ENCODE results near the gene CORO2B.
A peak's percentile ranks its signal among the peaks of the same experiment; 100 is the strongest.
"Not testable (repeated sequence)": the region's sequence is repeated elsewhere in the genome, so short reads cannot be mapped to it uniquely, and the experiment has no call there.

CORO2B gene

DNA sequence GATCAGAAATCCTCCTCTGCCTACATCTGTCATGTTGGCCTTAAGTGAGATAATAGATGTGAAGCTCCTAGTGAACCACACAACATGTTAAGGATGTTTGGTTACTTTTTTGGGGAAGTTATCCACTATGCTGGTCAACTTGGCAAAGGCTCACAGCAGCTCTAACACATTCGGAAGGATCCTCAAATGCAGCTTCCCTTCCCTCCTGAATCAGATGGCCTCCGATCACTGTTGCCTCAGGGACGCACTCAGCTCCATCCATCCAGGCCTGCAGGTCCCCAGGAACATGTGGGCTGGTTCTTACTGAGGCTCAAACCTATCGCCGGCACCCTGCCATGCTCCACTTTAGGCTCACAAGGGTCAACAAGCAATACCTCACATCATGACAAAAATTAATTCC lies 67.9 kb downstream of the CORO2B start:
- no peak for DNase-seq (ENCODE audit: low spot score)

DNA sequence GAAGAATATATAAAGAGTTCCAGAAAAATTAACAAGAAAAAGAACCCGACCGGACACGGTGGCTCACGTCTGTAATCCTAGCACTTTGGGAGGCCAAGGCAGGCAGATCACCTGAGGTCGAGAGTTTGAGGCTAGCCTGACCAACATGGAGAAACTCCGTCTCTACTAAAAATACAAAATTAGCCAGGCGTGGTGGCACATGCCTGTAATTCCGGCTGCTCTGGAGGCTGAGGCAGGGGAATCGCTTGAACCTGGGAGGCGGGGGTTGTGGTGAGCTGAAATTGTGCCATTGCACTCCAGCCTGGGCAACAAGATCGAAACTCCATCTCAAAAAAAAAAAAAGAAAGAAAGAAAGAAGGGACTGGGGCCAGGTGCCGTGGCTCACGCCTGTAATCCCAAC lies 68.6 kb downstream of the CORO2B start:
- not testable (repeated sequence) for DNase-seq (ENCODE audit: low spot score)

DNA sequence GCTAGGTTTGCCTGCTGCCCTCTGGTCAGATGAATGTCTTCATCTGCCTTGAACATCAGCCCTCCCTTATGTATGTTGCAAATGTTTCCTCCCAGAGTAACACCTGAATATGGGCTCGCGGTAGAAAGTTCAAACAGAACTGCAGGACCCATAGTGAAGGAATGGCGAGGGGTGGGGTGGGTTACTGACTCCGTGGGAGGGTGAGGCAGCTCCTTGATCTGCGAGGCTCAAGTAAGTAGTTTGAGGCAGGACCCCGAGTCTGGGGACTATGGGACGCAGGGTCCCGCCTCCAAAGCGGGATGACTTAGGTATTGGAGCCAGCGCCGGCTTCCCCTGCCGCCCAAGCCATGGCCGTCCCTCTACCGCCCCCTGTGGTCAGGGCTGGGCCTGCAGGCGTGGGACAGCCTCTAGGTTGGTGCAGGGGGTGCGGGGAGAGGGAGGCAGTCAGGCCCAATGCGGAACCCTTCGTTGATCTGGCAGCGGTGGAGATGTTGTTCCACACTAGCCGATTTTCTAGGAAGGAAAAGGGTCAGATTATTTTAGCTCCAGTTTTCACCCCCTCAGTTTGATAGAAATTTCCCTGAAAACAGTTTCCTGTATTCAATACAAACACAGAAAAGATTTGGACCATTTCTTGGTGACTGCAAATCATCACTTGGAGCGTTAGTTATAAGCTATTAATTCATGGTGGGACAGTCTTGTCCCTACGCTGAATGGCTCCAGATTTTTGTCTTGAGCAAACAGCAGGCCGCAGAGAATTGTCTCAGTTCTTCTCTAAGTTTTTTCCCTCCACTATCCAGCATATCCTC lies 72.3 kb downstream of the CORO2B start:
- DNase-seq (ENCODE audit: low spot score), result no peak

DNA sequence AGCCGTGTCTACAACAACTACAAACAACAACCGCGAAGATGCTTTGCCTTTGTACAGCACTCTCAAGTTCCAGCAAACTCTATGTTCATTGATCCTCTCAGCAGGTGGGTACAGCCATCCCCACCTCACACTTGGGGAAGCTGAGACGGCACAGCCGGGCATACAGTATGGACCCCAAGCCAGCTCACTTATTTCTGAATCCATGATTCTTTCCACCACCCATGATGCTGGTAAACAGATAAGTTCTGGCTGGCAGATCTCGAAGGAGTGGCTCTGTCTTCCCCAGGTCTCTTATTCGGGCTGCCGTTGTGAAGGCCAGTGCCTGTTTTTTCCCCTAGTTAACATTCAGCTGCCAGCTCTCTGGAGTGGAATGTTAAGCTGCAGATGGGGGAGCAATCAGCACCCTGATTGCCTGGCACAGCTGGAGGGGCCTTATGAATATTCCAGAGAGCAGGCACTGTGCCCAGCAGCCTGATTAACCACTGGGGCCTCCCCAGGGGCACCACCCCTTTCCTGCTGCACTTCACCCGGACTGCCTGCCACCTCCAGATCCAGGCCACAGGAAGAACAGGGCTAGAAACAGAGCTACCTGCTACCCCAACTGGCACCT lies 73.2 kb downstream of the CORO2B start:
- peak; percentile 32 for DNase-seq (ENCODE audit: low spot score)

DNA sequence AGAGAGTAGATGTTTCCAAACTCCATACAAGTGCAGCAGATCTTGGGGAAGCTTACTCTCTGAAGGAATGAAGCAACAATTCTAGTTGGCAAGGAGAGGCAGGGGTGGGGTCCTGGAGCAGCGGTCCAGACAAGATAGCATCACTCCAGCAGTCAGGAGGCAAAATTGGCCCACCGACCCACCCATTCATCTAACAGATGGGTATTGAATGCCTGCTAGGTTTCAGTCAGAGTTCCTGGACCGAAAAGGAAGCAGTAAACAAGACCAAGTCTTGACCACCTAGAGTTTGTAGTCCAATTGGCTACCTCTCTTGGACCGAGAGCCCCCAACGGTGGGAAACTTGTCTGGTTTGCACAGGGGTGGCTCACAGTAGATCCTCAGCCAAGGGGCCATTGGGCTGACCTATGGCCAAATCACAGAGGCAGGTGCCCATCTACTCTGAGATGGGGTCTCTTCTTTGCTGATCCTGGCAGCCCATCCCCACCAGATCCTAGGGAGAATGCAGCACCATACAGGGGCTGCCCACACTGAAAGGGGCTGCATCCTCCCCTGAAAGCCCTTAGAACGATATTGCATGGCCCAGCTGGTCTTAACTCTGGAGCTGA lies 74.3 kb downstream of the CORO2B start:
- no peak for DNase-seq (ENCODE audit: low spot score)

DNA sequence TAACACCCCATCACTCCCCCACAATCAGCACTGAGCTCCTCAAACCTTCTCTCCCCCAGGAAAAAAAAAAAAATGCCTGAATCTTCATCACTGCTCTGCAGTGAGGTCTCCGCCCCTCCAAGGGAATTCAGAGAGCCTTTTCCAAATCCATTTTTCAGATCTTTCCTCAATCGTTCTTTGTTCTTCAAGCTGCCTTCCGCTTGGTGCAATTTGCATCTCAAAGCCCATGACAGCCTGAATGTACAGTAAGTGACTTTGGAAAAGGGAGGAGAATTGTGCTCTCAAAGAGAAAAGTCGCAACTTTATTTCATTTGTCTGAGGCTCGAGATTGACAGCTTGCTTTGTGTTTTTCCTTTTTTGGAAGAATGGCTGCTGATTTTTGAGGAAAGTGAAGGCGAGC lies 75.0 kb downstream of the CORO2B start:
- no peak for DNase-seq (ENCODE audit: low spot score)

DNA sequence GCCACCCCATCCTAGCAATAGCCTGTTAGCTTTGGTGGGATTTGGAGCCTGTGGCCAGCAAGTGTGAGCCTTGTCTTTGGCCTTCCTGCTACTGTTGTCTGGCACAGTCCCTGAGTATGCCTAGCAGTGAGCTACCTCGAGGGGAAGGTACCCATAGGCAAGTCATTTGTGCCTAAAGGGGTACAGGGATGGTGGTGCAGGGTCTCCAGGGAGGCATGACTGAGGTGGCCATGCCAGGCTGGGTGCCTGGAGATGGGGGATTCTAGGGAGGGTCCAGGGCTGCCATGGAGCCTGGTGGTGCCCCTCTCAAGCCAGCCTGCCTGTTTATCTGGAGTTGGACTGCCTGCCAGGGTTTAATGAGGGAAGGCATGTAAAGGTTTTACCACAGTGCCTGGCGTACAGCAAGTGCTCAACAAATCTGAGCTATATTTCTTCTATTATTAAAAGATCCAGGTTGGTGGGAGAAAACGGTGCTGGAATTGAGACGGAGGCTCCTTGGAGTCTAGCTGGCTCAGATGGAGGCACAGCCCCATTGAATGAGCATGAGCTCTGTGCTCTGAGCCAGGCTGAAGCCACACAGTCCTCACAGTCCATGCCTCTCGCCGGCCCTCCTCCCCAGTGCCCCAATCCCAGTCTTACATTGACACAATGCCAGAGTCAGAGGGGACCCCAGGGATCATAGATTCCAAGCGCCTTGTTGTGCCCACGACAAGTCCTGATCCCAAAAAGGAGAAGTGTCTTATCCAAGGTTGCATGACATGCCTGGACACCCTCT lies 76.2 kb downstream of the CORO2B start:
- no peak for DNase-seq (ENCODE audit: low spot score)

DNA sequence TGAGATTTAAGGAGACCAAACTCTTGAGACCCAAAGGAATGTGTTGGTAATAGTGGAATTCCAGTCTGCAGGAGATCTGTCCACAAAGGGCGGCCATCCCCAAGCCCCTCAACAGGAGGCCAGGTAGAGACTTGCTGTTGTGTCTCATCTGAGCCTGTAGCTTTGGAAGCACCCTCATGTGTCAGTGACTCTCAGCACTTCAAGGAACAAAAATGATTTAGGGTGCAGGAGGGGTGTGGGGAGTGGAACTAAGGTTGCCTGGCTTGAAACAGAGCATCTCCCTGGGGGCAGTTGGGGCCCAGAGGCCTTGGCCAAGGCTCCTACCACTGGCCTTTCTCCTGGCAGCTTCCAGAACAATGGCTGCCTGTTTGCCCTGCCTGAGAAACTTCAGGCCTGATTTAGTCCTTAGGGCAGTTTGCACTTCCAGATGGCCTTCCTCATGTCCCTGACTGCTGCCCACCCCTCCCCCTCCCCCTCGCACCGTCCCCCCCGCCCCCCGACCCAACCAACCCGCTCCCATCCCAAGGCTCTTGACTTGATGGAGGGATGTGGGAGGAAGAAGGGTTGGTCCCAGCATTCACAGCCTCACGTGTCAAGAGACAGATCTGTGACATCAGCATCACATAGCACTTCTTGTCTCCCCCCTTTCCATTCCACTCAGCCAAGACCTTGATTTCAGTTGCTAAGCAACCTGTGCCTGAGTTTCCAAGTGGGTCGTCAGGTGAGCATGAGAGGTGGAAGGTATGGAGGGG lies 77.1 kb downstream of the CORO2B start:
- DNase-seq (ENCODE audit: low spot score), result no peak

DNA sequence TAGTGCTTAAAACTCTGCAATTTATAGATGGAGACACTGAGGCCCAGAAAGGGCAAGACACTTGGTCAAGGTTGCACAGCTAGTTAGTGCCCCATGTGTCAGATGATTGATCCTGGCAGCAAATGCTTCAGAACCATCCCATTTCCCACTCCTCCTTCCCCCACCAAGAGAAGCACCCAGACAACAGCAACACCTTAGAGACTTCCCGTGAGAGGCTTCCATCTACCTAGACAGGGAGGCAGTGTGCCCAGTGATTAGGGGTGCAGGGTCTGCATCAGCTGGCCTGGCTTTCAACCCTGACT lies 77.6 kb downstream of the CORO2B start:
- DNase-seq (ENCODE audit: low spot score), result no peak

DNA sequence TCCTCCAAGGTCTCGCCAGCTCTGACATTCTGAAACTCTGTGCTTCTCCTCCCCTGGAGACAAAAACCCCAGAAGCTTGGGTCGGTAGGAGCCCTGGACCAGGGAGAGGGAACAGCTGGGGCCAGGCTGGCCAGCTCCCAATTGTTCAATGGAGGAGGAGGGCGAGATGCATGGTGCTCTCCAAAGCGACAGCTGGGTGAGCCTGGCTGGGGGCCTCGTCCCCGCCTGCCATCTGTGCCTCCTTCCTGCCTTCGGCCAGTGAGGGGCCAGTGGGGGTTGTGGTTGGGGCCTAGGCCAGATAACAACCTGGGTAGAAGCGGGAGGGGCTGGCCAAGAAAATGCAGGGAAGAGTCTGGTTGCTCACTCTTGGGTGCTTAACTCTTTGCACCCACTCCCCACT lies 79.4 kb downstream of the CORO2B start:
- no peak for DNase-seq (ENCODE audit: low spot score)

DNA sequence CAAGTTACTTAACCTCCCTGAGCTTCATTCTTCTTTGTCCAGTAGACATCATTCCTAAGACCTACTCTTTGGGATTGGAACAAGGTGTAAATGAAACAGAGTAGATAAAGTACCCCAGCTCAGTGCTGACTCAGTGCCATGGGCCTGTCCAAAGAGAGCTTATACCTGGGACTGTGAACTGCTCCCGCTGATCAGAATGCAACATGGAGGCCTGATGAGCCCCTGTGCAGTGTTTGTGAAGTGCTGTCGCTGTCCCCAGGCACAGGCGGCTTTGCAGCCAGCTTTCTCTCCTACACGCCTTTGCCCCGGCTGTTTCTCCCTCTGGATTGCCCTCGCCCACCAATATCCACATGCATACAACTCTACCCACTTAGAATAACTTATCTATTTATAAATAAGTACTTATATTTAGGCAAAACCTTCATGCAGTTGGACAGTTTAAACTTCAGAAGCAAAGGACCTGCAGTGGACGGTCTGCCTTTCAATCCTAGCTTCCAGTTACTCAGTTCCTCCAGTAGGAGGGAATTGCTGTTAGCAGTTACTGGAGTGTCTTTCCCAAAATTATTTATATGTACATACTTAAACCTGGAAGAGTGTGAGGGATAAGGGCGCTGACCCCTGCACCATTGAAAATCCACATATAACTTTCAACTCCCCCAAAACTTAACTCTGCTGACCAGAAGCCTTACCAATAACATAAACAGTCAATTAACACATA lies 80.0 kb downstream of the CORO2B start:
- DNase-seq (ENCODE audit: low spot score), result no peak

DNA sequence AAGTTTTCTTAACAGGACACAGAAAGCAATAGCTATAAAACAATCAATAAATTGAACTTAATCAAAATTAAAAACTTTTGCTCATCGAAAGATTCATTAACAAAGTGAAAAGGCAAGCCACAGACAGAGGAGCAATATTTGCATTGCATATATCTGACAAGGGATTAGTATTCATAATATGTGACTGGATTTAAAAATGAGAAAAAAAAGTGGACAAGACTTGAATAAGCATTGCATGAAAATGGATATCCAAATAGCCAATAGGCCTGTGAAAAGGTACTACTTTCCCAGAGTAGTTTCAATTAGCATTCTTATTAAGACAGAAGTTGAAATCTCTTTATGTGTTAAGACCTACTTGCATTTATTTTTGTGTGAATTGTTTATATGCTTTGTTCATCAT lies 84.7 kb downstream of the CORO2B start:
- DNase-seq (ENCODE audit: low spot score), result no peak

DNA sequence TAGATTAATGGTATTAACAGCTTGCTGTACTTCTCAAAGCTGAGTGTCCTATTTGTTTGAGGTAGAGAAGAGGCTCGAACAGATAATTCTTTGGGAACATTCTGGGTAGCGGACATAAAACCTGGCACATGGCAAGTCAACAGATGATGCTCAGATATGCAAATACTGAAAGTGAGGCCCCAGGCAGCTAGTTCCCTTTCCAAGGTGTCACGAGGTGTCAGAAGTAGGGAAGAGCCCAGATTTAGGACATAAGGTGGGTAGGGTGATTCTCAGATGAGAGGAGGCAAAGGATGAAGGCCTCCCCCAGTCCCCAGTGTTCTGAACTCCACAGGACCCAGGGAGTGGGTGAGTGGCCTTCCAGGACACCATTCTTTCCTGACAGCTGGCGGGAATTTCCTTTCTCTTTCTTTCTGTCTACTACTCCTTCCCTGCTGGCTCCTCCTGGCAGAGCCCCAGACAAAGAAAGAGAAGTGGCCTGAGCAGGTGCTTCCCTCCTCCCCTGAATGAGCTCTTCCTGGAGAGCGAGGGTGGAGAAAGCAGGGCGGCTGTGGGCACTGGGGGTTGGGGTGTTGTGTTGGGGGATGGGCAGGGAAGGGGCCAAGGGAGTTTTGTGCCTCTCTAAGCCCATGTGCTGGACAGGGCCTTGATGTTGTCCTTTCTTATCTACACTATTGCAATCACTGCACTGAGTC lies 87.5 kb downstream of the CORO2B start:
- DNase-seq (ENCODE audit: low spot score), result no peak

DNA sequence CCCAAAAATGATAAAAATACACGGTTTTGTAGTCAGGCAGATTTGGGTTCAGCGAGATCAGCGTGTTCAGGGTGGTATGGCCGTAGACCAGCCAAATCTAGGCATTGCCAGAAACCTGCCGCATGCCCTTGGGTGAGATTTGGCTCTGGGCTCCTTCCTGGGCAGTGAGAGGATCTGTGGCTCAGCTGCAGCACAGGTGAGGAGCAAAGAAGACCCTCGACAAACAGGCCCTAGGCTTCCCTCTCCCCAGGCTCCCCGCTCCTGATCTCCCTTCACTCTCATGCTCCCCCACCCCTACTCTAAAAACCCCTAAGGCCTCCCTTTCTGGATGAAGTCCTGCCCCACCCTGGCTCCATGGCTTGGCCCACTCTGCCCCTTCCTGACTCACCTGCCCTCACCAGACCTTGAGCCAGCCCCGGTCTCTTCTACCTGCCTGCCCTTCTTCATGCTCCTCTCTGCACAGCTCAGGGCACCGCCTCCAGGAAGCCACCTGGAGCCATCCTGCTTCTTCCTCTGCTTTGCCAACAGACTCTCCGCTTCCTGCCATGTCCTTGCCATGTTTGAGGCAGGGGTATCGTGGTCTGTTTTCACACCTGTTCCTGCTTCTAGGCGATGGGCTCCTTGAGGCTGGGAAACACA lies 88.1 kb downstream of the CORO2B start:
- no peak for DNase-seq (ENCODE audit: low spot score)

DNA sequence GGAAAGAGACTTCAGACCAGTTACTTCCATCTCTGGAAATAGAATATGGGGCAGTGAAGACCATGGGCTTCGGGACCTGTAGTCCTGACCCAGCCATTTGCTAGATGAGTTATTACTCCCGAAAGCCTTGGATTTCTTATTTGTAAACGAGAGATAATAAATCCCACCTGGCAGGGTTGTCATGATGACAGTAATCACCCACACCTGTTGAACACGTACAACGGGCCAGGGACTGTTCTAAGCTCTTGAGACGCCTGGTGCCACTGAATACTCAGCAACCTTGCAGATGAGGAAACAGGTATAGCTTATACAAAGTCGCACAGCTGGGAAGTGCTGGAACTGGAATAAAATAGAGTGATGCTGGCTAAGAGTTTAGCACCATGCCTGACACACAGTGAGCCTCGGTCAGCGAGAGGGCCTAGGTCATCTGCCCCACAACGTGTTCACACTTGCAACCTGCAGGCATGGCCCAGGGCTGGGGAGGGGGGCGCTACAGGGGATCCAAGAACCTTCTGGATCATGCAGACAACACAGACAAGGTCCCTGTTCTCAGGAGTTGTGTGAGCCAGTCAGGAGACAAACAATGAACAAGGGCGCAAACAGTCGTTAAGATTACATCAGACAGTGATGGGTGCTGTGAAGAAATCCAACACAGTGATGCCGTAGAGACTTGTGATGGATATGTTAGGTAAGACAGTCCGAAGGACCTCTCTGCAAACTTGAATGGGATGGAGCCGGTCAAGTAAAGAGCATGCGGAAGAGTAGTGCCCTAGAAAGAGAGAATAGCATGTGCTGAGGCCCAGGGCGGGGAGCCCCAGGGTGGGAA lies 89.2 kb downstream of the CORO2B start:
- no peak for DNase-seq (ENCODE audit: low spot score)

DNA sequence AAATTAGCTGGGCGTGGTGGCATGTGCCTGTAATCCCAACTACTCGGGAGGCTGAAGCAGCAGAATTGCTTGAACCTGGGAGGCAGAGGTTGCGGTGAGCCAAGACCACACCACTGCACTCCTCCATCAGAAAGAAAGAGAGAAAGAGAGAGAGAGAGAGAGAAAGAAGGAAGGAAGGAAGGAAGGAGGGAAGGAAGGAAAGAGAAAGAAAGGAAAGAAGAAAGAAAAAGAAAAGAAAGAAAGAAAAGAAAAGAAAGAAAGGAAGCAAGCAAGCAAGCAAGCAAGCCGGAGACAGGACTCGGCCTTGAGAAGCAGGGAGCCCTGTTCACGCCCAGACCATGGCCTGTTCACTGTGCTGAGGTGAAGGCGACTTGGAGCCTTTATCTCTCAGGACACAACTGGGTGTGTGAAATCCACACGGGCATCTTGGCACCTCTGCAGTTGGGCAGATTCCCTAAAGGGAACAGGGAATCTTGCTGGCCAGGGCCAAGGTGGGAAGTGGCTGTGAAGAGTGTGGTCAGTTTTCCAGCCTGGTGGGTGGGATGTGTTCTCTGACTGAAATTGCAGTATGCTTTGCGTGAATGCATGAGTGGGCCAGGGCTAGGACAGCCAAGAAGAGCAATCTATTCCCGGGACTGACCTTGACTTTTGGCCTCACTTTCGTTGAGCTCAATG lies 90.3 kb downstream of the CORO2B start:
- DNase-seq (ENCODE audit: low spot score), result no peak

DNA sequence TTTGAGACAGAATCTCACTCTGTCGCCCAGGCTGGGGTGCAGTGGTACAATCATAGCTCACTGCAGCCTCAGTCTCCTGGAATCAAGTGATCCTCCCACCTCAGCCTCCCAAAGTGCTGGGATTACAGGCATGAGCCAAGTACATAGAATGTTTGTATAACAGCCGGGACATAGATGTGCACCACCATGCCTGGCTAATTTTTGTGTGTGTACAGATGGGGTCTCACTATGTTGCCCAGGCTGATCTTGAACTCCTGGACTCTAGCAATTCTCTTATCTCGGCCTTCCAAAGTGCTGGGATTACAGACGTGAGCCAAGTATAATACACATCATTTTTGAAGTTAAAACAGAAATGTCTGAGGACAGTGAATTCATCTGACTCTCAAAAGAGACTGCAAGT lies 93.5 kb downstream of the CORO2B start:
- DNase-seq (ENCODE audit: low spot score), result no peak

DNA sequence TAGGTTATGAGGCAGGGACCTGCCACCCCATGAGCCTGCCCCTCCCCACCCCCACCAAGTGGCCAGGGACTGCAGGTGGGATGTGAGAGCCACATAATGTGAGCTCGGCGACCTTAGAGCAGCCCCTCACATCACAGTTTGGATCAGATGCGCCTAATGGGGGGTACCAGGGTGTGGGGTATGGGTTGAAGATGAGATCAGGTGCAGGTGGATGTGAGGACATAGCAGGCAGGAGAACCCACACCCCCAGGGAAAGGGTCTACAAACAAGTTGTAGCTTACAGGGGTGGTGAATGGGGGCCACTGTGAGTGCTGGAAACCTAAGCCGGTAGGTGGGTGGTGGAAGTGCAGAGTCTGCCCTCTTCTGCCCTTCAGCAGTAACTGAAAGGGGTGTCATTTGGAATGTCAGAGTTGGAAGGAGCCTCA lies 94.0 kb downstream of the CORO2B start:
- DNase-seq (ENCODE audit: low spot score), result no peak

DNA sequence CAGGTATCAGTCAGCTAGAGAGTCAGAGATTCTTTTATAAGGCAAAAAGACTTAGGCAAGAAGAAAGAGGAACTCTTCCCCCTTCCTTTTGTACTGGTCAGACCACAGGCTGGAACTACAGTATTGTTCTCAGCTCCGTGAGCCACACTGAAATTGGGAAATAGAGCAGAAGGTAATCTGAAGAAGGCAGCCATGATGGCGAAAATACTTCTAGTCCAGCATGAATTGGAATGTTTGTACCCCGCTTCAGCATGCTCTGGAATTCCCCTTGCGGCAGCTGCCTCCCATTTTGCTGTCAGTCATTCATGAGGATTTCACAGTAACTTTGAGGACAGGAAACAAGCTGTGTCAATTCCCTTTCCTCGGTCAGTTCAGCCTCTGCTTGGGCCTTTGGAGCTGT lies 96.2 kb downstream of the CORO2B start:
- no peak for DNase-seq (ENCODE audit: low spot score)
